ENCODE results near the gene PPP1R9A.
"Not testable (repeated sequence)": the region's sequence is repeated elsewhere in the genome, so short reads cannot be mapped to it uniquely, and the experiment has no call there.

Gene PPP1R9A

GRCh38 chr7:95002775-95003174 lies 95.4 kb downstream of the PPP1R9A start:
- H3K27me3 ChIP-seq (ENCODE audit: low read length), result no peaks in the 10 kb centered on the region
- no peaks in the 10 kb centered on the region for H3K9me2 ChIP-seq (replicated peaks; ENCODE audit: insufficient read depth, low read length)
- no peaks in the 10 kb centered on the region for H3K36me3 ChIP-seq (ENCODE audit: low read length)
- H2AFZ ChIP-seq (ENCODE audit: low read depth, low read length, severe bottlenecking), result no peak overlapping the region
- no peak overlapping the region for H3K9ac ChIP-seq (ENCODE audit: low read length)
- no peak for TF ChIP-seq EZH2phosphoT487 (conservative IDR thresholded peaks at IDR 0.05; ENCODE audit: low read length)
- no peak for TF ChIP-seq CTCF (IDR thresholded peaks at IDR 0.05; ENCODE audit: insufficient read depth, low read length, poor library complexity, severe bottlenecking)
- no peak overlapping the region for H3K27ac ChIP-seq (ENCODE audit: low read depth, low read length)
- H3K4me2 ChIP-seq (ENCODE audit: low read depth, low read length, poor library complexity, severe bottlenecking), result no peak overlapping the region
- no peak overlapping the region for H3K4me3 ChIP-seq (ENCODE audit: insufficient read depth, low read length, poor library complexity, severe bottlenecking)
- no peaks in the 10 kb centered on the region for H3K9me3 ChIP-seq (ENCODE audit: insufficient read depth, low read length)
- H3K79me2 ChIP-seq (ENCODE audit: insufficient read depth, low read length), result no peaks in the 10 kb centered on the region
- no peaks in the 10 kb centered on the region for H3F3A ChIP-seq (ENCODE audit: insufficient read depth)
- H4K20me1 ChIP-seq (ENCODE audit: low read depth, low read length), result no peaks in the 10 kb centered on the region

- no peaks in the 10 kb centered on the region for H3K36me3 ChIP-seq (ENCODE audit: low read length)
- H3F3A ChIP-seq (ENCODE audit: insufficient read depth), result no peaks in the 10 kb centered on the region
- H3K79me2 ChIP-seq (ENCODE audit: insufficient read depth, low read length), result no peaks in the 10 kb centered on the region
- H3K27ac ChIP-seq (ENCODE audit: low read depth, low read length), result no peak overlapping the region
- no peak overlapping the region for H2AFZ ChIP-seq (ENCODE audit: low read depth, low read length, severe bottlenecking)
- no peak overlapping the region for H3K4me2 ChIP-seq (ENCODE audit: low read depth, low read length, poor library complexity, severe bottlenecking)
- H3K9me3 ChIP-seq (ENCODE audit: insufficient read depth, low read length), result no peaks in the 10 kb centered on the region
- H3K27me3 ChIP-seq (ENCODE audit: low read length), result no peaks in the 10 kb centered on the region
- H3K4me3 ChIP-seq (ENCODE audit: insufficient read depth, low read length, poor library complexity, severe bottlenecking), result no peak overlapping the region
- no peak for TF ChIP-seq CTCF (IDR thresholded peaks at IDR 0.05; ENCODE audit: insufficient read depth, low read length, poor library complexity, severe bottlenecking)
- TF ChIP-seq EZH2phosphoT487 (conservative IDR thresholded peaks at IDR 0.05; ENCODE audit: low read length), result no peak
- H4K20me1 ChIP-seq (ENCODE audit: low read depth, low read length), result no peaks in the 10 kb centered on the region
- H3K9ac ChIP-seq (ENCODE audit: low read length), result no peak overlapping the region
- H3K9me2 ChIP-seq (replicated peaks; ENCODE audit: insufficient read depth, low read length), result no peaks in the 10 kb centered on the region
Measured at GRCh38 chr7:95004618-95005247, 97.3 kb downstream of the PPP1R9A start.

GRCh38 chr7:95006010-95006409 lies 98.6 kb downstream of the PPP1R9A start:
- no peaks in the 10 kb centered on the region for H3F3A ChIP-seq (ENCODE audit: insufficient read depth)
- no peak overlapping the region for H3K9ac ChIP-seq (ENCODE audit: low read length)
- H3K79me2 ChIP-seq (ENCODE audit: insufficient read depth, low read length), result no peaks in the 10 kb centered on the region
- H3K27me3 ChIP-seq (ENCODE audit: low read length), result no peaks in the 10 kb centered on the region
- H3K9me2 ChIP-seq (replicated peaks; ENCODE audit: insufficient read depth, low read length), result no peaks in the 10 kb centered on the region
- no peaks in the 10 kb centered on the region for H3K9me3 ChIP-seq (ENCODE audit: insufficient read depth, low read length)
- no peak overlapping the region for H2AFZ ChIP-seq (ENCODE audit: low read depth, low read length, severe bottlenecking)
- no peak overlapping the region for H3K4me2 ChIP-seq (ENCODE audit: low read depth, low read length, poor library complexity, severe bottlenecking)
- no peaks in the 10 kb centered on the region for H4K20me1 ChIP-seq (ENCODE audit: low read depth, low read length)
- no peak for TF ChIP-seq CTCF (IDR thresholded peaks at IDR 0.05; ENCODE audit: insufficient read depth, low read length, poor library complexity, severe bottlenecking)
- no peak for TF ChIP-seq EZH2phosphoT487 (conservative IDR thresholded peaks at IDR 0.05; ENCODE audit: low read length)
- no peak overlapping the region for H3K27ac ChIP-seq (ENCODE audit: low read depth, low read length)
- no peaks in the 10 kb centered on the region for H3K36me3 ChIP-seq (ENCODE audit: low read length)
- H3K4me3 ChIP-seq (ENCODE audit: insufficient read depth, low read length, poor library complexity, severe bottlenecking), result no peak overlapping the region

GRCh38 chr7:95008773-95009172 lies 101.4 kb downstream of the PPP1R9A start:
- not testable (repeated sequence) for H3K4me3 ChIP-seq (ENCODE audit: insufficient read depth, low read length, poor library complexity, severe bottlenecking); H3F3A ChIP-seq (ENCODE audit: insufficient read depth); H4K20me1 ChIP-seq (ENCODE audit: low read depth, low read length); H3K4me2 ChIP-seq (ENCODE audit: low read depth, low read length, poor library complexity, severe bottlenecking); H3K27ac ChIP-seq (ENCODE audit: low read depth, low read length); H2AFZ ChIP-seq (ENCODE audit: low read depth, low read length, severe bottlenecking); H3K36me3 ChIP-seq (ENCODE audit: low read length); H3K27me3 ChIP-seq (ENCODE audit: low read length); H3K79me2 ChIP-seq (ENCODE audit: insufficient read depth, low read length); H3K9me2 ChIP-seq (replicated peaks; ENCODE audit: insufficient read depth, low read length); H3K9me3 ChIP-seq (ENCODE audit: insufficient read depth, low read length); H3K9ac ChIP-seq (ENCODE audit: low read length)

Measured in SU-DHL-6 (cell line).